ENCODE results near the gene TBCEL. TPM values are rescaled to one million over a fixed set of nuclear protein-coding genes. Genes with fewer than 3 reads are reported as not detected.

TBCEL gene
- total RNA-seq, 1 experiment from 2014 or later = 17.7 TPM

DNA sequence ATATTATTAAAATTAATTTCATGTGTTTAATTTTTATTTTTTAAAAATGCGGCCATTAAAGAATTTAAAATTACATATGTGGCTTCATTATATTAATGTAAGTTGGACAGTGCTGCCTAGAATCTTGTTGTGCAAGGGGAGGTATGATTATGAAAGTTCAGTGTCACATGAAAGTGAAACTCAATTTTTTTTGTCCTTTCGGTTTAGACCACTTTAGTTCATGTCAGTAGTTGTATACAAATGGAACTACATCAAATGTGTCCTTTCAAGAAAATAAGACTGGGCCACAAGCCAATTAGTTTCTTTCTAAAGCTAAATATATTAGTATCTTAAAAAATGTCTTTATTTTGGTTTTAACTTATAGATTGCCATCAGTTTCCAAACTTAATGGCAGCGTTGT is 35.7 kb downstream of the TBCEL start:
- H3K27me3 ChIP-seq (ENCODE audit: insufficient read depth, low read length) = no peaks in the 10 kb centered on the region
- ChIA-PET CTCF (interaction anchor here (1.5 kb wide), 1 partner anchor 45 kb away, joined by 4 read pairs; no protein-coding TSS in a partner anchor), RAD21 (ENCODE audit: low non-redundant PET in 1 of 2, low total read pairs in 2 of 2, uncharacterized antibody in 2 of 2, unreplicated experiment in 2 of 2) (no interaction called here), POLR2A (no interaction called here)
- ATAC-seq (no peak), DNase-seq (ENCODE audit: low read depth, low spot score) (no peak)
- H3K4me1 ChIP-seq (ENCODE audit: control insufficient read depth in 1 of 2, insufficient read depth in 2 of 2, low read length in 2 of 2) = no peaks in the 10 kb centered on the region
- no peak overlapping the region for H2AFZ ChIP-seq (ENCODE audit: low read depth, low read length, poor library complexity, severe bottlenecking)
- H3K9me2 ChIP-seq (ENCODE audit: insufficient read depth) = no peaks in the 10 kb centered on the region
- no peak overlapping the region for H3K4me2 ChIP-seq (ENCODE audit: low read length)
- BruUV-seq (replicated peaks) = no TSS peak
- TF ChIP-seq, protein P1, sequence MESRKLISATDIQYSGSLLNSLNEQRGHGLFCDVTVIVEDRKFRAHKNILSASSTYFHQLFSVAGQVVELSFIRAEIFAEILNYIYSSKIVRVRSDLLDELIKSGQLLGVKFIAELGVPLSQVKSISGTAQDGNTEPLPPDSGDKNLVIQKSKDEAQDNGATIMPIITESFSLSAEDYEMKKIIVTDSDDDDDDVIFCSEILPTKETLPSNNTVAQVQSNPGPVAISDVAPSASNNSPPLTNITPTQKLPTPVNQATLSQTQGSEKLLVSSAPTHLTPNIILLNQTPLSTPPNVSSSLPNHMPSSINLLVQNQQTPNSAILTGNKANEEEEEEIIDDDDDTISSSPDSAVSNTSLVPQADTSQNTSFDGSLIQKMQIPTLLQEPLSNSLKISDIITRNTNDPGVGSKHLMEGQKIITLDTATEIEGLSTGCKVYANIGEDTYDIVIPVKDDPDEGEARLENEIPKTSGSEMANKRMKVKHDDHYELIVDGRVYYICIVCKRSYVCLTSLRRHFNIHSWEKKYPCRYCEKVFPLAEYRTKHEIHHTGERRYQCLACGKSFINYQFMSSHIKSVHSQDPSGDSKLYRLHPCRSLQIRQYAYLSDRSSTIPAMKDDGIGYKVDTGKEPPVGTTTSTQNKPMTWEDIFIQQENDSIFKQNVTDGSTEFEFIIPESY (IDR thresholded peaks at IDR 0.05; ENCODE audit: extremely low read depth, insufficient replicate concordance, low read length) = no peak
- TF ChIP-seq ZFX (IDR thresholded peaks at IDR 0.05) (no peak), CTCF (IDR thresholded peaks at IDR 0.05 in 2 of 3, conservative IDR thresholded peaks at IDR 0.05 in 1 of 3; ENCODE audit: borderline replicate concordance in 1 of 3, insufficient read depth in 1 of 3, low read depth in 2 of 3, low read length in 2 of 3) (no peak), YY1 (IDR thresholded peaks at IDR 0.05; ENCODE audit: extremely low read depth, insufficient replicate concordance, low read depth, low read length) (no peak), SIN3A (IDR thresholded peaks at IDR 0.05; ENCODE audit: low read depth) (no peak)
- H3K36me3 ChIP-seq (ENCODE audit: control insufficient read depth in 1 of 2, insufficient read depth in 2 of 2, low read length in 2 of 2) = peaks cover 4 to 7% of the 10 kb centered on the region in 2 experiments; a peak in 3 of 4 replicates
- no peaks in the 10 kb centered on the region for H3K9me3 ChIP-seq (ENCODE audit: control insufficient read depth in 1 of 2, insufficient read depth in 1 of 2, low read depth in 1 of 2, low read length in 2 of 2)
- no peak overlapping the region for H3K4me3 ChIP-seq (replicated peaks in 1 of 2; ENCODE audit: low read depth in 1 of 2, low read length in 2 of 2)
- H3K9ac ChIP-seq (ENCODE audit: low read length) = no peak overlapping the region
- no peaks in the 10 kb centered on the region for H4K20me1 ChIP-seq (ENCODE audit: insufficient read depth)
- intact Hi-C loops (cut with micrococcal nuclease) = no loop called here
- H3K79me2 ChIP-seq (ENCODE audit: insufficient read depth, low read length) = no peaks in the 10 kb centered on the region
- H3K27ac ChIP-seq (ENCODE audit: low read depth, low read length) = no peak overlapping the region
